Measurements from ENCODE around the gene KCNJ9. TPM values are rescaled to one million over a fixed set of nuclear protein-coding genes. Genes with fewer than 3 reads are reported as not detected.

The KCNJ9 gene
- total RNA-seq, 2 donors from 2014 or later, result 0.08 TPM; not detected in 1

DNA sequence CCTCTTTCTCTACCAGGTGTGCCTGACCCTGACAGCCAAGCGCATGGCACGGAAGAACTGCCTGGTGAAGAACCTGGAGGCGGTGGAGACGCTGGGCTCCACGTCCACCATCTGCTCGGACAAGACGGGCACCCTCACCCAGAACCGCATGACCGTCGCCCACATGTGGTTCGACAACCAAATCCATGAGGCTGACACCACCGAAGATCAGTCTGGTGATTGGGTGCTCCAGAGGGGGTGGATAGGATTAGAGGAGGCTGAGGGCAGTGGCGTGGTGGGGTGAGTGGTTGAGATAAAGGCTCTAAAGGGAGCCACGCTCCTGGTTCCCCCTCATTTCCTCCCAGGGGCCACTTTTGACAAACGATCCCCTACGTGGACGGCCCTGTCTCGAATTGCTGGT lies 47.3 kb downstream of the KCNJ9 start:
- no peaks in the 10 kb centered on the region for H3K9me3 ChIP-seq
- H3K27ac ChIP-seq, result peak overlapping the region; percentile 65 to 91
- TF ChIP-seq, protein P1, sequence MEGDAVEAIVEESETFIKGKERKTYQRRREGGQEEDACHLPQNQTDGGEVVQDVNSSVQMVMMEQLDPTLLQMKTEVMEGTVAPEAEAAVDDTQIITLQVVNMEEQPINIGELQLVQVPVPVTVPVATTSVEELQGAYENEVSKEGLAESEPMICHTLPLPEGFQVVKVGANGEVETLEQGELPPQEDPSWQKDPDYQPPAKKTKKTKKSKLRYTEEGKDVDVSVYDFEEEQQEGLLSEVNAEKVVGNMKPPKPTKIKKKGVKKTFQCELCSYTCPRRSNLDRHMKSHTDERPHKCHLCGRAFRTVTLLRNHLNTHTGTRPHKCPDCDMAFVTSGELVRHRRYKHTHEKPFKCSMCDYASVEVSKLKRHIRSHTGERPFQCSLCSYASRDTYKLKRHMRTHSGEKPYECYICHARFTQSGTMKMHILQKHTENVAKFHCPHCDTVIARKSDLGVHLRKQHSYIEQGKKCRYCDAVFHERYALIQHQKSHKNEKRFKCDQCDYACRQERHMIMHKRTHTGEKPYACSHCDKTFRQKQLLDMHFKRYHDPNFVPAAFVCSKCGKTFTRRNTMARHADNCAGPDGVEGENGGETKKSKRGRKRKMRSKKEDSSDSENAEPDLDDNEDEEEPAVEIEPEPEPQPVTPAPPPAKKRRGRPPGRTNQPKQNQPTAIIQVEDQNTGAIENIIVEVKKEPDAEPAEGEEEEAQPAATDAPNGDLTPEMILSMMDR (IDR thresholded peaks at IDR 0.05), result no peak
- no peaks in the 10 kb centered on the region for H3K27me3 ChIP-seq
- H3K36me3 ChIP-seq, result peaks cover 78% of the 10 kb centered on the region
- DNase-seq (ENCODE audit: low spot score), result no peak
- H3K4me1 ChIP-seq, result peaks cover 0 to 74% of the 10 kb centered on the region in 2 donors
- no peak overlapping the region for H3K4me3 ChIP-seq

DNA sequence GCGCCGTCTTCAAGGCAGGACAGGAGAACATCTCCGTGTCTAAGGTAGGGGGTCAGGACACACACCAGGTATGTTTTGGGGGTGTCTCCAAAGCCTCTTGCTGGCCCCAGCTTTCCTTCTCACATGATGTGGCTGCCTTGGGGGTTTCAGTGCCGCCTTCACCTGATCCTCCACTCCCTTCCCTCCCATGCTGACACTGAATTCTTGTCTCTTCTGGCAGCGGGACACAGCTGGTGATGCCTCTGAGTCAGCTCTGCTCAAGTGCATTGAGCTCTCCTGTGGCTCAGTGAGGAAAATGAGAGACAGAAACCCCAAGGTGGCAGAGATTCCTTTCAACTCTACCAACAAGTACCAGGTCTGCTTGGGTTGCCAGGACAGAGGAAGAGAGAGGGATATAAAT lies 47.7 kb downstream of the KCNJ9 start:
- Histone ChIP-seq H3K36me3 (peaks cover 78% of the 10 kb centered on the region), H3K9me3 (no peaks in the 10 kb centered on the region), H3K27me3 (no peaks in the 10 kb centered on the region), H3K27ac (peak overlapping the region; percentile 65 to 91), H3K4me3 (no peak overlapping the region), H3K4me1 (peaks cover 0 to 70% of the 10 kb centered on the region in 2 donors)
- TF ChIP-seq, protein P1 (IDR thresholded peaks at IDR 0.05), result no peak
- DNase-seq (ENCODE audit: low spot score), result no peak

DNA sequence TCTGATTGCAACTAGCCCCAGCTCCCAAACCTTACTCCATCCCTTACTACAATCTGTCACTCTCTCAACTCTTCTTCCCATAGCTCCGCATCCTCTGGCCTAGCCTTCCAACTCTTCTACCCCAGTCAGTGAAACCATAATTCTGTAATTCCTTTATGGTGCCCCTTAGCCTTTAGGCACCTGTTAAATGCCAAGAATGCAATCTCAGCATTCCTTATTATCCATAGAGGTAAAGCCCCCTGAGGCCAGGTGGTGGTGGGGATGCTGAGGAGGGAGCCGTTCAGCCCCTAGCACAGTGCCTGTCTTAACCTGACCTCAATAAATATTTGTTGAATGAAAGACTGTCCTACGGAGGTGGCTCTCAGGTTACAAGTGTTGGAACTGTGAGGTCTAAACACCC lies 48.2 kb downstream of the KCNJ9 start:
- H3K4me1 ChIP-seq, result peaks cover 0 to 65% of the 10 kb centered on the region in 2 donors
- H3K9me3 ChIP-seq, result no peaks in the 10 kb centered on the region
- no peaks in the 10 kb centered on the region for H3K27me3 ChIP-seq
- peaks cover 82% of the 10 kb centered on the region for H3K36me3 ChIP-seq
- TF ChIP-seq, protein P1 (IDR thresholded peaks at IDR 0.05), result no peak
- H3K27ac ChIP-seq, result peak overlapping the region; percentile 65 to 91
- H3K4me3 ChIP-seq, result no peak overlapping the region
- no peak for DNase-seq (ENCODE audit: low spot score)

DNA sequence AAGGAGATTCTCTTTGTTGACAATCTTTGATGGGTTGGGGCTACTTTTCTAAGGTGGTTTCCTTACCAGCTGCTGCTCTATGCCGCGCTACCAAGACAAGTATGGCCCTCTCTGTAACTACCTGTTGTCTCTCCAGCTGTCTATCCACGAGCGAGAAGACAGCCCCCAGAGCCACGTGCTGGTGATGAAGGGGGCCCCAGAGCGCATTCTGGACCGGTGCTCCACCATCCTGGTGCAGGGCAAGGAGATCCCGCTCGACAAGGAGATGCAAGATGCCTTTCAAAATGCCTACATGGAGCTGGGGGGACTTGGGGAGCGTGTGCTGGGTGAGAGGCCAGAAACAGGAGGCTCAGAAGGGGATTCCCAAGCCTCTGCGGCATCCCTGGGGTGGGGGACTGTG lies 48.6 kb downstream of the KCNJ9 start:
- TF ChIP-seq, protein P1 (IDR thresholded peaks at IDR 0.05), result no peak
- Histone ChIP-seq H3K4me1 (peaks cover 0 to 61% of the 10 kb centered on the region in 2 donors), H3K9me3 (no peaks in the 10 kb centered on the region), H3K4me3 (no peak overlapping the region), H3K36me3 (peaks cover 86% of the 10 kb centered on the region), H3K27ac (peak overlapping the region; percentile 72 to 91), H3K27me3 (no peaks in the 10 kb centered on the region)
- no peak for DNase-seq (ENCODE audit: low spot score)

DNA sequence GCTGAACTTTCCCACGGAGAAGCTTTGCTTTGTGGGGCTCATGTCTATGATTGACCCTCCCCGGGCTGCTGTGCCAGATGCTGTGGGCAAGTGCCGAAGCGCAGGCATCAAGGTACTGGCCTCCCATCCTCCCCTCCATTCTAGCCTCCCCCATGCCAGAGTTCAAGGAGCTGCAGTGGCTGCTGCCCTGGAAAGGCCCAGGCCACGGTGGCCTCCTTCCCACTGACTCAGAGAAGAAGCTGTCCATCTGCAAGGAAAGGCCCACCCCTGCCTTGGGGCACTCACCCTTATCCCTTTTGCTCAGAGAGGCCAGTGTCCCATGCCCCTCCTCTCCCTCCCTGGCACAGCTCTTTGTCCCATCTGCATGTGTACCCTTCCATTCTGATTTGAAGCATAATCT lies 49.1 kb downstream of the KCNJ9 start:
- Histone ChIP-seq H3K27ac (peak overlapping the region; percentile 72 to 91), H3K9me3 (no peaks in the 10 kb centered on the region), H3K4me1 (peaks cover 0 to 56% of the 10 kb centered on the region in 2 donors), H3K27me3 (no peaks in the 10 kb centered on the region), H3K36me3 (peaks cover 87% of the 10 kb centered on the region), H3K4me3 (no peak overlapping the region)
- DNase-seq (ENCODE audit: low spot score), result no peak
- TF ChIP-seq, protein P1 (IDR thresholded peaks at IDR 0.05), result no peak

DNA sequence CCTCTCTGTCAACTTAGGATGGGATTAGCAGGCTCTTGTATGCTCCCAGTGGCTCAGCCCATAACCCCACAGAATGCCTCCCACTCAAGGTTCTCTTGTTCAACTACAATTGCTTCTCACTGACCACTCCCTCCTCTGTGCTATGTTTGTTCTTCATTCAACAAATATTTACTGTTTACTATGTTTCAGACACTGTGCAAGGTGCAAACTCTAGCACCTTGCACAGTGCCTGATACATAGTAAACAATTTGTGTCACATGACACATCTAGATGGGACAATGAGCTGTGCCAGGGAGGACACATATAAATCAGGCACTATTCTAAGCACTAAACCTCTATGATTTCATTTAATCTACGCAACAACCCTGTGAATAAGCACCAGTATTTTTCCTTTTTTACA lies 49.6 kb downstream of the KCNJ9 start:
- H3K9me3 ChIP-seq, result no peaks in the 10 kb centered on the region
- H3K4me1 ChIP-seq, result peaks cover 0 to 52% of the 10 kb centered on the region in 2 donors

More for the DNA sequence above, 49.6 kb downstream of the KCNJ9 start:
- Histone ChIP-seq H3K27ac (peak overlapping the region; percentile 72 to 91), H3K36me3 (peaks cover 87% of the 10 kb centered on the region), H3K4me3 (no peak overlapping the region), H3K27me3 (no peaks in the 10 kb centered on the region)
- TF ChIP-seq, protein P1 (IDR thresholded peaks at IDR 0.05), result no peak
- no peak for DNase-seq (ENCODE audit: low spot score)
